Fibroblast of pulmonary artery (primary cell): ENCODE data around the gene SPG21.

Experiments used
- DNase-seq: peaks from one replicate; pipeline ENCODE4 v3.0.0-alpha.2; 2010; ENCODE audit warnings: low read depth
- H3K4me3 ChIP-seq: replicated peaks from 2 replicates; pipeline ENCODE4 v1.5.1; 2011; ENCODE audit warnings: low read depth, mild to moderate bottlenecking, control low read depth, low read length, moderate library complexity
- CTCF ChIP-seq: IDR thresholded peaks from 2 replicates; pipeline ENCODE4 v1.5.1; 2011; ENCODE audit warnings: mild to moderate bottlenecking, control low read depth, low read length, inconsistent platforms; ENCODE audit errors: missing control alignments

The SPG21 gene

DNA sequence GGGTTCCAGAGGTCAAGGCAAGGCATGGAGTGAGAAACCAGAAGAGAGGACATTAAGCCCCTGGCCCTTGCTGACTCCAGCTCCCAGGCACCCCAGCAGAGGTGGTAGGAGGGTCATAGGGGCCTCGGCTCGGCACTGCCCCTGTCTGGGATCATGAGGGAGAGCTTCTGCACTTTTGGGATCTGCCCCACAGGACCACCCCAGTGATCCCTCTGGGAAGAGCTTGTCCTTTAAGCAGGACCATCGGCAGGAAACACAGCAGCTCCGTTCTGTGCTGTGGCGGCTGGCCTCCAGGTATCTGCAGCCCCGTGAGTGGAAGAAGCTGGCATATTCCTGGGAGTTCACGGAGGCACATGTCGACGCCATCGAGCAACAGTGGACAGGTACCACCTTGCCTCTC, 42.5 kb downstream of the SPG21 start:
- no peak for TF ChIP-seq CTCF
- DNase-seq, result no peak
- H3K4me3 ChIP-seq, result no peak overlapping the region

DNA sequence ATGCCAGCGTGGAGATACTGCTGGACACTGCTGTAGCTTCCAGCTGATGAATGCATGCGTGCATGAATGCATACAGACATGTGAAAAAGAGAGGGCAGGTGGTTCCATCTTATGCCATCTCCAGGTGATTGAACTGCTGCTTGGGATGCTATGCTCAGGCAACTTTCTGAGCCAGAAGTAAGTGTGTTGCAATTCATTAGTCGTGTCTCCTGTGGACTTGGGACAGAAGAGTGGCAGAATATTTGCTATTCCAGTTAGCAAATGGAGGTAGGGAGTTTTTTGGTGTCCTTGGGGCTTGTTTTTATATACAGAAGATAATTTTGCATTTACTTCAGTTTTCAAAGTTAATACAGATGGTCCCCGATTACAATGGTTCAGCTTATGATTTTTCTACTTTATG, 44.8 kb downstream of the SPG21 start:
- no peak overlapping the region for H3K4me3 ChIP-seq
- no peak for TF ChIP-seq CTCF
- DNase-seq, result no peak

- no peak for DNase-seq
- H3K4me3 ChIP-seq, result no peak overlapping the region
- TF ChIP-seq CTCF, result no peak
These were observed 46.0 kb downstream of the SPG21 start for GRCh38 chr15:64943512-64944225.

DNA sequence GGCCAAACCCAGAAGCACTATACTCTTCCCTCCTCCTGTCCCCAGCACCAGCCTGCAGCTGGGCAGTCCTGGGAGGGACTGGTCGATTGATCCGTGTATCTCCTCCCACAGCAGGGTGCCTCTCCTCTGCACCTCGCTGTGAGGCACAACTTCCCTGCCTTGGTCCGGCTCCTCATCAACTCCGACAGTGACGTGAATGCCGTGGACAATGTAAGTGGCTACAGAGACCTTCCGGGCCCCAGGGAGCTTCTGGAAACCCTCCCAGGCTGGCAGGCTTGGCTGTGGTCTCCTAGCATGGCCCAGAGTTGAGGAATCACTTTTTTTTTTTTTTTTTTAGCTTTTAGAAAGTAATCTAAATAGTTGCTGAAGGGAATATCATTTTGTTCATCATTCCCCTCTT, 47.4 kb downstream of the SPG21 start:
- DNase-seq, result no peak

GRCh38 chr15:64938192-64938591, 51.5 kb downstream of the SPG21 start:
- peak; percentile 37 for DNase-seq
- TF ChIP-seq CTCF, result no peak
- H3K4me3 ChIP-seq, result no peak overlapping the region

More for the DNA sequence above, 47.4 kb downstream of the SPG21 start:
- no peak overlapping the region for H3K4me3 ChIP-seq
- no peak for TF ChIP-seq CTCF

DNA sequence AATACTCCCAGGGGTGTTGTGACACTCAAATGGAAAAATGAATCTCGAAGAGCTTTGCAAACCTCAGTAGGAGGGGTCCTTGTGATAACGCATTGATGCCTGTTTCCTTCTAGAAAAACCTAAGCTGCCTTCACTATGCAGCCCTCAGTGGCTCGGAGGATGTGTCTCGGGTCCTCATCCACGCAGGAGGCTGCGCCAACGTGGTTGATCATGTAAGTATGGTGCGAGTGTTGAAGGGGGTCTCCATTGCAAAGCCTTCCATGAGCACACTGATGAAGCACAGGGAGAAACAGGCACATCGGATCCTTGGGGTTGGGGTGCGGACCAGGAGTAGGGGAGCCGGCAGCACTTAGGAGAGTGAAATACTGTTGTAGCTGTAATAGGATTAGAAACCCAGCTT, 55.7 kb downstream of the SPG21 start:
- no peak overlapping the region for H3K4me3 ChIP-seq
- DNase-seq, result no peak
- TF ChIP-seq CTCF, result no peak

- DNase-seq, result no peak
- no peak for TF ChIP-seq CTCF
These were observed 58.3 kb downstream of the SPG21 start for GRCh38 chr15:64931381-64931780.

More at GRCh38 chr15:64931381-64931780, 58.3 kb downstream of the SPG21 start:
- no peak overlapping the region for H3K4me3 ChIP-seq
